Common myeloid progenitor, CD34-positive (primary cell): ENCODE results near the gene MTERF1.

ENCODE experiments used
- CTCF ChIA-PET: fragments of 350-600 bp; sonication (Branson Sonifier 250); formaldehyde crosslinking; loops from one replicate; lab custom pipeline; 2021; ENCODE audit warnings: antibody characterized with exemption; lab: Charles Lee
- POLR2A ChIA-PET: fragments of 350-600 bp; sonication (Branson Sonifier 250); formaldehyde crosslinking; loops from one replicate; lab custom pipeline; 2021; ENCODE audit warnings: antibody characterized with exemption; lab: Charles Lee
- DNase-seq, 3 donors: peaks; one replicate each; pipeline versions ENCODE4 v3.0.0 to v3.0.0-alpha.2; 2013
- H3K27ac ChIP-seq, 2 experiments: 1 replicate in 1 of 2; 2 replicates in 1 of 2; pipeline ENCODE4 v1.7.0; 2013; ENCODE audit warnings: inconsistent platforms in 2 of 2, low read length in 2 of 2, mild to moderate bottlenecking in 2 of 2, low read depth in 1 of 2, moderate library complexity in 1 of 2; ENCODE audit not compliant: severe bottlenecking in 2 of 2, insufficient read depth in 1 of 2, poor library complexity in 1 of 2
- H3K27me3 ChIP-seq, 5 experiments: replicated peaks in 2 of 5; 1 replicate in 3 of 5; 2 replicates in 2 of 5; pipeline versions ENCODE4 v1.6.1 to v1.7.0; 2013; ENCODE audit warnings: low read length in 4 of 5, mild to moderate bottlenecking in 2 of 5, moderate library complexity in 2 of 5, inconsistent platforms in 1 of 5; ENCODE audit not compliant: insufficient read depth in 5 of 5, control insufficient read depth in 4 of 5
- H3K36me3 ChIP-seq, 4 experiments: 1 replicate in 2 of 4; 2 replicates in 2 of 4; pipeline versions ENCODE4 v1.6.1 to v1.7.0; 2013; ENCODE audit warnings: low read length in 3 of 4, control low read depth in 1 of 4, mild to moderate bottlenecking in 1 of 4; ENCODE audit not compliant: control insufficient read depth in 4 of 4, insufficient read depth in 4 of 4
- H3K4me1 ChIP-seq, 4 experiments: 1 replicate in 3 of 4; 2 replicates in 1 of 4; pipeline versions ENCODE4 v1.6.1 to v1.7.1; 2013; ENCODE audit warnings: low read length in 3 of 4, mild to moderate bottlenecking in 3 of 4, control low read depth in 1 of 4, inconsistent platforms in 1 of 4, moderate library complexity in 1 of 4; ENCODE audit not compliant: control insufficient read depth in 4 of 4, insufficient read depth in 4 of 4; ENCODE audit errors: control extremely low read depth in 1 of 4
- H3K4me3 ChIP-seq, 7 experiments: 1 replicate in 4 of 7; 2 replicates in 3 of 7; pipeline versions ENCODE4 v1.5.1 to v1.7.0; 2013; ENCODE audit warnings: mild to moderate bottlenecking in 7 of 7, low read length in 6 of 7, moderate library complexity in 6 of 7, inconsistent platforms in 2 of 7, low read depth in 2 of 7, control low read depth in 1 of 7; ENCODE audit not compliant: insufficient read depth in 4 of 7, control insufficient read depth in 1 of 7; ENCODE audit errors: extremely low read depth in 1 of 7
- H3K9me3 ChIP-seq, 5 experiments: 1 replicate in 4 of 5; 2 replicates in 1 of 5; pipeline versions ENCODE4 v1.6.1 to v1.7.1; 2013; ENCODE audit warnings: low read length in 4 of 5, mild to moderate bottlenecking in 2 of 5, inconsistent platforms in 1 of 5, low read depth in 1 of 5, moderate library complexity in 1 of 5; ENCODE audit not compliant: control insufficient read depth in 4 of 5, insufficient read depth in 2 of 5; ENCODE audit errors: control extremely low read depth in 1 of 5
- WGBS: methylation state at CpG from one replicate; pipeline ENCODE4 v1.1.5; 2013; ENCODE audit not compliant: insufficient coverage; 5-methylcytosine and 5-hydroxymethylcytosine counted together

Gene MTERF1

DNA sequence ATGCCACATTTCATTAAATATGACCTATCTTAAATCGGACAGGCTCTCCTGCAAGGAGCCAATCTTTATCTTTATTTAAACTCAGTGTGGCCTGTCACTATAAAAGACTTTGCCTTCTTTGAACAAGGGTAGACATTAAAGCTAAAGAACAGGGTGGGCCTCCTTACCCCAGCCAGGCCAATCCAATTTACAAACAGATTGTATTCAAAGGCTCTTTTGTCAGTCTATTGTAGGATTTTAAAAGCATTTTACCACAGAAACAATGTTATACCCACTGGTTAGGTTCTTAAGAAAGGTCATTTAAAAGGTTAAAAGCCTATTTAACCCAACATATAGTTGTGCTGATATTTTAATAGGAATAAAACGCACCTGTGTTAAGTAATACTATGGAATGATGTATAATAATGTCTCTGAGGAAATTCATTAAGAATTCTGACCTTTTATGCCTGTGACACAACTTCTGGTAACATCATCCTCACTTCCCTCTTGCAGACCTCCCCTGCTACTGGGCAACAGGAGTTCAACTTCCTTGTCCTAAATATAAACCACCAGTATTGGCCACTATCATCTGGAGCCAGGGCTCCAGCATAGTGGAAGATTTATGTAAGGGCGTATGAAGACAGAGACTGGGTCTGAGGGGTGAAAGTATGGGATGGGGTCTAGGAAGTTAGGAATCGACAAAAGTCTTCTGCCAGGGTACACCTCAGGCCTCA, 32.5 kb downstream of the MTERF1 start:
- no peak for DNase-seq
- no peaks in the 10 kb centered on the region for H3K36me3 ChIP-seq
- no peaks in the 10 kb centered on the region for H3K27me3 ChIP-seq
- ChIA-PET CTCF (no interaction called here), POLR2A (no interaction called here)
- peaks cover 0 to 5% (median 0%) of the 10 kb centered on the region in 4 experiments for H3K4me1 ChIP-seq
- 100% methylated on average over 1 of the region's 4 CpGs for WGBS
- no peak overlapping the region for H3K27ac ChIP-seq
- no peak overlapping the region for H3K4me3 ChIP-seq
- H3K9me3 ChIP-seq = peaks cover 0 to 25% (median 0%) of the 10 kb centered on the region in 5 experiments

DNA sequence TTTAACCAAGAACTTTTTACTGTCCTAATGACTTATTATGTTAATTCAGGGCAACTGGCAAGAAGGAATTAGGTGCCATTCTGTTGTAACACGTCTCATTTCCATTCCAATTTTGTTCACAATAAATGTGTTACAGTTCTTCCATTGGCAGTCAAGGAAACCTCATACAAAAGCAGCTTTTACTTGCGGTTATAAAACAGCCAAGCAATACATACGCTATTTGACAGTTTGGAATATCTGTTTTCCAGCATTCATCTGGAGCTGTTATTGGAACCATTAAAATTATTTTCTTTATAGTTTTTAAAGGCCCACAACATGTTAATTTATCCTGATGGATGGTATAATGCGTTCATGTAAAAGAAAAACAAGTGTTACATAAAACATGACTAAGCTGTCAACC, 33.3 kb downstream of the MTERF1 start:
- Histone ChIP-seq H3K27me3 (no peaks in the 10 kb centered on the region), H3K4me3 (no peak overlapping the region), H3K27ac (no peak overlapping the region), H3K4me1 (peaks cover 0 to 5% (median 0%) of the 10 kb centered on the region in 4 experiments), H3K36me3 (no peaks in the 10 kb centered on the region), H3K9me3 (peaks cover 0 to 20% (median under 1%) of the 10 kb centered on the region in 5 experiments)
- ChIA-PET CTCF (no interaction called here), POLR2A (no interaction called here)
- 88% methylated on average over 1 of the region's 4 CpGs for WGBS
- DNase-seq = no peak

DNA sequence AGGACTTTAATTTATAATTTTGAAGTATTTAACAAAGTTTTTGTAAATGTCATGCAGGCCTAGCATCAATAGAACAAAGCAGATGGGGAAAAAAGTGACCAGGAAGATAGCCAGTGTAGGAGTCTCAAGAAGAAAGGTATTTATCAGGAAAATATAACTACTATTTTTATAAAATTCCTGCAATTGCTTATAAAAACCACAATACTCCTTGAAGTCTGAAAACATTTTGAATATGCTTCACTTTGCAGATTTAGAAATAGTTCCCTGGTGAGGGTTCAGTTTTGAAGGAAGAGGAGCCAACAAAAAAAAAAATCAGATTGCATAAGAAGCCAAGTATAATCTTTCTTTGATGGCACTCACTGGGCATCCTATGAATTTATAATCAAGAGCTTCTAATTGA, 34.1 kb downstream of the MTERF1 start:
- no peak overlapping the region for H3K27ac ChIP-seq
- peaks cover 0 to 5% (median 0%) of the 10 kb centered on the region in 4 experiments for H3K4me1 ChIP-seq
- DNase-seq = no peak
- no peaks in the 10 kb centered on the region for H3K27me3 ChIP-seq
- H3K9me3 ChIP-seq = peaks cover 0 to 18% (median 6%) of the 10 kb centered on the region in 5 experiments
- H3K36me3 ChIP-seq = no peaks in the 10 kb centered on the region
- ChIA-PET CTCF (no interaction called here), POLR2A (no interaction called here)
- H3K4me3 ChIP-seq = no peak overlapping the region

DNA sequence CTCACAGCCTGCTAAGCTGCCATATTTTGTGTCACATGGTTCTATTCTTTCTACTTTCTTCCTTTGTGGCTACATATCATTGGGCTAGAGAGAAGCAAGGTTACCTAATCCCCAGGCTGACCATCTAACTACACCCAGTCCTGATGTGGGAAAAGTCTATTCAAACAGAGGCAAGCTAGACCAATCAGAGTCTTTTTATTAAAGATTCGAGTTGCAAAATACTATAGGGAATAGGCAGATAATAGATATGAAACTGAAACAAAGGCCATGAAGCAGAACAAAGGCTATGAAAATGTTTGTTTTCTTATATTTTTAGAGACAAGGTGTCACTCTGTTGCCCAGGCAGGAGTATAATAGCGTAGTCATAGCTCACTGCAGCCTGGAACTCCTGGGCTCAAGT, 36.7 kb downstream of the MTERF1 start:
- WGBS = 100% methylated on average over 2 of the region's 2 CpGs
- CTCF ChIA-PET = interaction anchor here (1.0 to 1.1 kb wide), 3 partner anchors 9 to 24 kb away, joined by 3 read pairs; no protein-coding TSS in a partner anchor

DNA sequence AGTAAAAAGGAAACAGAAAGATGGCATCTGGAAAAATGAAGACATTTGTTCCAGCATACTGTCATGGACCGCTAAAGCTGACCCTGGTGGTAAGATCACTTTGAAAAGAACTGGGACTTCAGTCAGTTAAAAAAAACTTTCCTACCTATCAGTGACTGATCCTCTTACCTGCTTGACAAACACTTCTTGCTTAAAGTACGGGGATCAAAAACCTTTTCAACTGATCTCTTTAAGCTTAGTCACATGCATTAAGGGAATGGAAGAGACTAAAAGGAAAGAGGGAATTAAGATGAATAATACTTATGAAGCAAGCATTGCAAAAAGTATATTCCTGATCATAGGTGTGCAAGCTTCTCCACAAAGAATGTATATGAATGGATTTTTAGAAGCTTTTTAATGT, 42.1 kb downstream of the MTERF1 start:
- H3K9me3 ChIP-seq = peaks cover 0 to 9% (median 7%) of the 10 kb centered on the region in 5 experiments
- H3K27me3 ChIP-seq = no peaks in the 10 kb centered on the region
- no peak overlapping the region for H3K27ac ChIP-seq
- H3K36me3 ChIP-seq = no peaks in the 10 kb centered on the region
- peaks cover 0 to 11% (median 2%) of the 10 kb centered on the region in 4 experiments for H3K4me1 ChIP-seq
- ChIA-PET POLR2A (no interaction called here), CTCF (interaction anchor here (0.6 kb wide), 1 partner anchor 43 kb away, joined by 3 read pairs; no protein-coding TSS in a partner anchor)
- 88% methylated on average over 1 of the region's 2 CpGs for WGBS
- no peak for DNase-seq
- no peak overlapping the region for H3K4me3 ChIP-seq

More for the DNA sequence above, 36.7 kb downstream of the MTERF1 start:
- Histone ChIP-seq H3K36me3 (no peaks in the 10 kb centered on the region), H3K4me1 (peaks cover 0 to 5% (median 0%) of the 10 kb centered on the region in 4 experiments), H3K4me3 (no peak overlapping the region), H3K27me3 (no peaks in the 10 kb centered on the region), H3K9me3 (peaks cover 0 to 12% (median 7%) of the 10 kb centered on the region in 5 experiments), H3K27ac (no peak overlapping the region)
- no peak for DNase-seq
- POLR2A ChIA-PET = no interaction called here

DNA sequence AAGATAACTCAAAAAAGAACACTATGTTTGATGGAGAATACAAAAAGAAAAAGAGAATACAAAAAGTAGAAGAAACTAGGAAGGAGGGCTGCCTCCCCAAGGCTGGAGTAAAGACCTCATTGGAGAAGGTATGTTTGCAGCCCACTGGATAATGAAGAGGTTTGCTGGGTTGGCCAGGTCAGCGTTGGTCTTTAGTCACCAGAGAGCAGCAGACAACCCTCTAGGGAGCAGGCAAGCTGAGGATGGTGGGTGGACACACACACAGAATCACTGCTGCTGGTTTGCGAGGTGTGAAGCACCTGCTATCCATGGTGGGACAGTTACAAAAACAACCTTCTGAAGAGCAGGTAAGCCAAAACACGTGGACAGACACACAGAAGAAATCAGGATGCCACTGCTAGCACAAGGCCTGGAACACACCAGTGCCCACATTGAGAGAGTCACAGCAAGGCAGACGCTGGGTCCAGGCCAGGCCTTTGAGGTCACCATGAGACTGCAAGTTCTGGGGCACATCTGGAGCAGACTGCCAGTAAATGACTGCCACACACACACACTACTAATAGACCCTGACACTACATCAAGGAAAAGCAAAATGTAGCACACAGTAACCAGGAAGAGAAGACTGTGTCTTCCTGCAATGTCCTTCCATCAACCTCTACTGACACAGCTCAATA, 43.0 kb downstream of the MTERF1 start:
- no peak overlapping the region for H3K27ac ChIP-seq
- POLR2A ChIA-PET = no interaction called here
- H3K27me3 ChIP-seq = no peaks in the 10 kb centered on the region
- DNase-seq = peak; percentile 25 to 85 (median 79)
- 61% methylated on average over 3 of the region's 4 CpGs for WGBS
- H3K36me3 ChIP-seq = no peaks in the 10 kb centered on the region
- H3K4me3 ChIP-seq = no peak overlapping the region
- peaks cover 0 to 11% (median 2%) of the 10 kb centered on the region in 4 experiments for H3K4me1 ChIP-seq
- CTCF ChIA-PET = no interaction called here
- H3K9me3 ChIP-seq = peaks cover 0 to 8% (median 7%) of the 10 kb centered on the region in 5 experiments

DNA sequence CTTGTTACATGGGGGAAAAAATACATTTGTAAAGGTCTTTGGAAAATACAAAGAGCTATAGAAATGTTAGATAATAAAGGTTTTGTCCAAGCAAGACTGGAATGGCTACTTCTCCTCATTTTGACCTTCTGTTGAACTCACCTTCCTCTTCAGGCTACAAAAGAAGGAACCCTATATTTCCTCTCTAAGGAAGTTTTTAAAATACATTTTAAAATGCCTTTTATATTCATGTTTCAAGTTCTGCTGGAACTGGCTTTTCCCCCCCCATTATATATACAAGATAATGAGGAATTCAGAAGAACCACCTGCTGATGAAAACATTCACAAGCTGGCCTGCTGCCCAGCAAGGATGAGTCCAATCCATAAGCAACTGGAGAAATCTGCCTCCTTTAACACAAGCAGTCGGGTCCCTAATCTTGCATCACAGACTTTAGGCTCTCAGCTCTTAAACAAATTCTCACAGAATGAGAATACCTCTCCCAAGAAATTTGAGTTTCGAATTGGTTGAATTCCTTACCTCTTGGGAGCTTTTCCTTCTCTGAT, 44.6 kb downstream of the MTERF1 start:
- DNase-seq = no peak
- ChIA-PET CTCF (no interaction called here), POLR2A (no interaction called here)
- Histone ChIP-seq H3K4me3 (no peak overlapping the region), H3K27ac (no peak overlapping the region), H3K4me1 (peaks cover 0 to 11% (median 2%) of the 10 kb centered on the region in 4 experiments), H3K36me3 (no peaks in the 10 kb centered on the region), H3K9me3 (no peaks in the 10 kb centered on the region), H3K27me3 (no peaks in the 10 kb centered on the region)
- 80% methylated on average over 1 of the region's 2 CpGs for WGBS
